GM12878 (cell line): ENCODE measurements around the gene PLEKHA5. TPM values are rescaled to one million over a fixed set of nuclear protein-coding genes. Genes with fewer than 3 reads are reported as not detected.

Experiments
- EGR1 ChIP-seq, 2 experiments: IDR thresholded peaks; 1 replicate in 1 of 2; 2 replicates in 1 of 2; pipeline ENCODE4 v1.6.1; 2011 to 2012; ENCODE audit warnings: low read depth in 2 of 2, low read length in 2 of 2, borderline replicate concordance in 1 of 2, mild to moderate bottlenecking in 1 of 2, moderate library complexity in 1 of 2
- EZH2 ChIP-seq: IDR thresholded peaks from 2 replicates; pipeline ENCODE4 v1.6.1; 2012; ENCODE audit warnings: low read depth, mild to moderate bottlenecking, control low read depth, inconsistent platforms, low read length, borderline replicate concordance; ENCODE audit not compliant: control insufficient read depth
- NBN ChIP-seq: fragments of 450-650 bp; IDR thresholded peaks from 2 replicates; pipeline ENCODE4 v1.6.1; 2016
- POU2F2 ChIP-seq: IDR thresholded peaks from 3 replicates; pipeline ENCODE4 v1.6.1; 2011; ENCODE audit warnings: low read depth, mild to moderate bottlenecking, low read length, borderline replicate concordance
- RAD51 ChIP-seq: fragments of 450-650 bp; IDR thresholded peaks from 2 replicates; pipeline ENCODE4 v1.6.1; 2016; ENCODE audit warnings: moderate library complexity, mild to moderate bottlenecking, inconsistent platforms
- SIN3A ChIP-seq: IDR thresholded peaks from 2 replicates; pipeline ENCODE4 v1.6.1; 2012; ENCODE audit warnings: low read depth, low read length, improper control_type of control experiment
- SMC3 ChIP-seq: IDR thresholded peaks from 2 replicates; pipeline ENCODE4 v1.6.1; 2011; ENCODE audit warnings: low read length, improper control_type of control experiment, borderline replicate concordance
- ZNF687 ChIP-seq: fragments of 450-650 bp; IDR thresholded peaks from 2 replicates; pipeline ENCODE4 v1.6.1; 2017; ENCODE audit warnings: mild to moderate bottlenecking, moderate library complexity
- polyA plus RNA-seq, 11 experiments: library from polyadenylated mRNA; depleted of rRNA in 4 of 11; unstranded in 6 of 11; stranded (reverse) in 5 of 11; fragments of >200 nt; fragmentation: Nextera tagmentation in 4 of 11; fragmentation: Illumina TruSeq in 1 of 11; extraction: Ambion mirVana in 4 of 11; extraction: Trizol in 1 of 11; gene quantifications; 1 replicate in 1 of 11; 2 replicates in 10 of 11; pipeline versions ENCODE4 v1.2.1 to v1.2.3, GENCODE V29; 2011 to 2016; ENCODE audit warnings: inconsistent platforms in 2 of 11, missing spikeins in 2 of 11, low read depth in 1 of 11
- total RNA-seq, 4 experiments: library from RNA; depleted of rRNA in 3 of 4; stranded (reverse); fragments of >200 nt in 3 of 4; fragmentation: Illumina TruSeq in 1 of 4; extraction: Trizol in 1 of 4; gene quantifications; 2 replicates each; pipeline versions ENCODE4 v1.2.1 to v1.2.3, GENCODE V29; 2013 to 2021

Gene PLEKHA5
- total and polyA plus RNA-seq, 10 of the 15 experiments (the other 5 are each of a cell fraction or from before 2014, with no cell fraction given) = 0.09 to 0.33 (median 0.18) TPM; not detected in 3

GRCh38 chr12:19140381-19141236, 11.1 kb downstream of the PLEKHA5 start (continued):
- TF ChIP-seq ZNF687 (no peak), RAD51 (no peak), SIN3A (no peak), NBN (no peak), EZH2 (no peak), POU2F2 (no peak), SMC3 (no peak), EGR1 (IDR thresholded peaks at IDR 0.05; ENCODE audit: borderline replicate concordance in 1 of 2, low read depth in 2 of 2, low read length in 2 of 2) (no peak)
- TF ChIP-seq, all 136 proteins: peak for 0
